Stimulated activated CD4-positive, alpha-beta T cell treated with anti-CD3 and anti-CD28 coated beads, Interleukin-4, amount 100 ng/mL, for 24 hours (primary cell): ENCODE data around the gene OR10V1.
"Not testable (repeated sequence)": the region's sequence is repeated elsewhere in the genome, so short reads cannot be mapped to it uniquely, and the experiment has no call there.

ENCODE experiments used
- DNase-seq: peaks from one replicate; pipeline ENCODE4 v3.0.0-alpha.2; 2020

The OR10V1 gene

DNA sequence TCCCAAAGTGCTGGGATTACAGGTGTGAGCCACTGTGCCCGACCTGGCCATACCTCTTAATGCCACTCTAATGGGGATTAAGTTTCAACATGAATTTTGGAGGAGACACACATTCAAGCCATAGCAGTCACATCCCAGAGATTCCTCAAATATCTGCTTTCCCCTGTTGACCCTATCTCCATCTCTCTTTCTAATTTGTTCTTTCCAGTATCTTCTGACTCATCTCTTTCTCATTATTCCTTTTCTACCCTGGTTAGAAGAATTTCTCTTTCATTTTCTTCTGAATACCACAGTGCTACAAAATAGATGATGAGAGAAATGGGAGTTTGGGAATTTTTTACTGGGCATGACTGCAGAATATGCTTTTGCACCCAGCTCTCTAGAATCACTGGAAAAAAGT is 5.1 kb downstream of the OR10V1 start:
- no peak for DNase-seq

DNA sequence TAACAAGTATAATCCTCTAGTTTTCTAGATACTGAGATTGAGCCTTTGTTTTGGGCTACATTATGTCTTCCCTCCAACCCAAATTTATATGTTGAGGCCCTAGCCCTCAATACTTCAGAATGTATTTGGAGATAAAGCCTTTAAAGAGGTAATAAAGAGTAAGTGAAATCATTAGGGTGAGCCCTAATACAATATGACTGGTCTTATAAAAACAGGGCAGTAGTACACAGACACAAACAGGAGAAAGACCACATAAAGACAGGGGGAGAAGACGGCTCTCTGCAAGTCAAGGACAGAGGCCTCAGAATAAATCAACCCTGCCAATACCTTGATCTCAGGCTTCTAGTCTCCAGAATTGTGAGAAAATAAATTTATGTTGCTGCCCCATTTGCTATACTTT is 6.3 kb downstream of the OR10V1 start:
- no peak for DNase-seq

DNA sequence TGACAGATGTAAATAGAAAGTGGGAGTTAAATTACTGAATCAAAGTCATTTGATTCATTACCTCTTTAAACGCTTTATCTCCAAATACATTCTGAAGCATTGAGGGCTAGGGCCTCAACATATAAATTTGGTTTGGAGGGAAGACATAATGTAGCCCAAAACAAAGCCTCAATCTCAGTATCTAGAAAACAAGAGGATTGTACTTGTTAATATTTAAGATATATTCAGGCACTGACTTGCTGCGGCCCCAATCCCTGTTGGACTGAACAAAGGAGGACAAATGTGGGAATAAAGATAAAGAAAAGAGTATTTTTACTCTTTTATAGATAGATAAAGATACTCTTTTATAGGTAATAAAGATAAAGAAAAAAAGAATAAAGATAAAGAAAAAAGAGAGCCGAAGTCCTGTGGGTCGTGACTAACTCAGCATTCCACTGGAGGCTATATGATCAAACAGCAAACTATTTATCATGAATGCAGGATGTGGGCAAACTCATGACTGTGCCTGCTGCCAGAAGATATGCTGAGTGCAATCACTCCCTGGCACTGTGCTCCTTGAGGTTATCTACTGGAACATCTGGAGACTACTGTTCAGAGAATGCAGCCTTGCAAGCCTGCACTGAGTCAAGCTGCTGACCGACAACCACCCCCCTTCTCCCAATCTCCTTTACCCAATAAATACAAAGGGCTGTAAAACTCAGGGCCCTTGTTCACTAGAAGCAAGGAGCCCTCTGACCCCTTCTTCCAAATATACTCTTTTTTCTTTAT is 6.9 kb downstream of the OR10V1 start:
- no peak for DNase-seq

DNA sequence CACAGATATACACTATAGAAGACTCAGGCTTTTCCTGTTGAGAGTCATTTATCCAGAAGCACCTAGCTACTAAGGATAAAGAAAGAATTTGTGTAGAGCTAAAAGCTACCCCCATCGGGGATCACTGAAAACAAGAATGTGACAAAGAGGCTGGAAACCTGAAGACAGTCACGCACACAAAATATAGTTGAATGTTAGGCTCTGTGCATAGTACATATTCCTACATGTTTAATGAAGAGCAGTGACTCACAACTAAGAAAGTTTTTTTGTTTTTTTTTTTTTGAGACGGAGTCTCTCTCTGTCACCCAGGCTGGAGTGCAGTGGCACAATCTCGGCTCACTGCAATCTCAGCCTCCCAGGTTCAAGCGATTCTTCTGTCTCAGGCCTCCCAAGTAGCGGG is 8.4 kb downstream of the OR10V1 start:
- DNase-seq, result no peak

DNA sequence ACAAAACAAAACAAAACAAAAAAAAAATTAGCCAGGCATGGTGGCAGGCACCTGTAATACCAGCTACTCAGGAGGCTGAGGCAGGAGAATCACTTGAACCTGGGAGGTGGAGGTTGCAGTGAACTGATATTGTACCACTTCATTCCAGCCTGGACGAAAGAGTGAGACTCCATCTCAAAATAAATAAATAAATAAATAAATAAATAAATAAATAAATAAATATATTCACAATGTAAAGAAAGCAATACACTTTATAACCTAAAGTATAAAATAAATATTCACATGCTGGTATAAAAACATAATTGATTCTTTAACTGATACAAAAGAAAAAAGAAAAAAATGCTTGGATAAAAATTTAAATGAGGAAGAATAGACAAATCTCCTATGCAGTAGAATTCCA is 10.1 kb downstream of the OR10V1 start:
- not testable (repeated sequence) for DNase-seq

DNA sequence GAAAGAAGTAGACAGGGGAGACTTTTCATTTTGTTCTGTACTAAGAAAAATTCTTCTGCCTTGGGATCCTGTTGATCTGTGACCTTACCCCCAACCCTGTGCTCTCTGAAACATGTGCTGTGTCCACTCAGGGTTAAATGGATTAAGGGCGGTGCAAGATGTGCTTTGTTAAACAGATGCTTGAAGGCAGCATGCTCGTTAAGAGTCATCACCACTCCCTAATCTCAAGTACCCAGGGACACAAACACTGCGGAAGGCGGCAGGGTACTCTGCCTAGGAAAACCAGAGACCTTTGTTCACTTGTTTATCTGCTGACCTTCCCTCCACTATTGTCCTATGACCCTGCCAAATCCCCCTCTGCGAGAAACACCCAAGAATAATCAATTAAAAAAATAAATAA is 13.5 kb downstream of the OR10V1 start:
- DNase-seq, result not testable (repeated sequence)

DNA sequence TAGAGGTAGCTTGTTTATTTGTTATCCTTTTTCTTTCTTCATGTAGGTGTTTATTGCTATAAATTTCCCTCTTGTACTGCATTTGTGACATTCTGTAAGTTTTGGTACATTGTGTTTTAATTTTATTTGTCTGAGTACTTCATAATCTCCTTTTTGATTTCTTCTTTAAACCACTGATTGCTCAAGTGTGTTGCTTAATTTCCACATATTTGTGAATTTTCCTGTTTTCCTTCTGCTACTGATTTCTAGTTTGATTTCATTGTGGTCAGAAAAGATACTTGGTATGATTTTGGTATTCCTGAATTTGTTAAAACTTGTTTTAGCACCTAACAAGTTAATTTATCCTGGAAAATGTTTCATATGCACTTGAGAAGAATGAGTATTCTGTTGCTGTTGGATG is 15.1 kb downstream of the OR10V1 start:
- no peak for DNase-seq

DNA sequence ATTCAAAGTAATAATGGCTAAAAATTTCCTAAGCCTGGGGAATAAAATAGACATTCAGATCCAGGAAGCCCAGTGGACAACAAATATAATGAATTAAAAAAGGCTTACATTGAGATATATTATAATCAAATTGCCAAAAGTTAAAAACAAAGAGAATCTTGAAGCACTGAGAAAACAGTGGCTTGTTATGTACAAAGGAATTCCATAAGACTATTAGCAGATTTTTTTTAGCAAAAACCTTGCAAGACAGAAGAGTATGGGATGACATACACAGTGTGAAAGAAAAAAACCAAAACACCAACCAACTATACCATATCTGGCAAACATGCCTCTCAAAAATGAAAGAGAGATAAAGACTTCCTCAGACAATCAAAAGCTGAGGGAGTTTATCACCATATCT is 20.7 kb downstream of the OR10V1 start:
- no peak for DNase-seq

DNA sequence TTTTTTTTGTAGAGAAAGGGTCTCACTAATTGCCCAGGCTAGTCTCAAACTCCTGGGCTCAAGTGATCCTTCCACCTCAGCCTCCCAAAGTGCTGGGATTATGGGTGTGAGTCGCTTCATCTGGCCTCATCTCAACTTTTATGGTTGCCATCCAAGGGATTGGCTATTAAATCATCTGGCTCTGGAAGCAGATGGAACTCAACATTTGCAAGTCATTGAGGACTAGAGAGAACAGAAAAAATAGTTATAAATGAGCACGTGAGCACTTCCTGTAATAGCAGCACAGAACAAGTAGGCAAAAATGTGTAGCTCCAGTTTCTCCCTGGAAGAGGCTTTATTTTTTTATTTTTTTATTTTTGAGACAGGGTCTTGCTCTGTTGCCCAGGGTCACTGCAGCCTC is 22.5 kb downstream of the OR10V1 start:
- DNase-seq, result no peak

DNA sequence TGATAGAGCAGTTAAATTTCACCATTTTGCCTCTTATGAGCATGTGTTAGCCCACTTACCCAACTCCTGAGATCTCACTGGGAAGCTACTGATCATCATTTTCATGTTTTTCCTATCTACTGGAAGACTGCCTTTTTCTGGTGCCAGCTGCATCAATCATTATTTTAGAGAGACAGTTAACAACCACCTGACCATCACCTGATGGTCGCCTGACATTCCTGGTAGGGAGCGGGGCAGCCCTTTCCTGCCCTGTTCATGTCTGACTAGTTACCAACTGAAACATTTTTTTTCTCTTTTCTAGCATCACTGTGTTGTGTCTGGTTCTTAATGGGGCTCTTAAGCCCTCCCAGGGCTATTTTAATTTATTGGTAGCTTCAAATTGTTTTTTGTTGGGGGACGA is 24.6 kb downstream of the OR10V1 start:
- no peak for DNase-seq

DNA sequence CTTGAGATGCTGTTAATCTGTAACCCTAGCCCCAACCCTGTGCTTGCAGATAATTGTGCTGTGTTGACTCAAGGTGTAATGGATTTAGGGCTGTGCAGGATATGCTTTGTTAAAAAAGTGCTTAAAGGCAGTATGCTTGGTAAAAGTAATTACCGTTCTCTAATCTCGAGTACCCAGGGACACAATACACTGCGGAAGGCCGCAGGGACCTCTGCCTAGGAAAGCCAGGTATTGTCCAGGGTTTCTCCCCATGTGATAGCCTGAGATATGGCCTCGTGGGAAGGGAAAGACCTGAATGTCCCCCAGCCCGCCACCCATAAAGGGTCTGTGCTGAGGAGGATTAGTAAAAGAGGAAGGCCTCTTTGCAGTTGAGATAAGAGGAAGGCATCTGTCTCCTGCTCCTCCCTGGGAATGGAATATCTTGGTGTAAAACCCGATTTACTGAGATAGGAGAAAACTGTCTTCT is 32.4 kb downstream of the OR10V1 start:
- not testable (repeated sequence) for DNase-seq

DNA sequence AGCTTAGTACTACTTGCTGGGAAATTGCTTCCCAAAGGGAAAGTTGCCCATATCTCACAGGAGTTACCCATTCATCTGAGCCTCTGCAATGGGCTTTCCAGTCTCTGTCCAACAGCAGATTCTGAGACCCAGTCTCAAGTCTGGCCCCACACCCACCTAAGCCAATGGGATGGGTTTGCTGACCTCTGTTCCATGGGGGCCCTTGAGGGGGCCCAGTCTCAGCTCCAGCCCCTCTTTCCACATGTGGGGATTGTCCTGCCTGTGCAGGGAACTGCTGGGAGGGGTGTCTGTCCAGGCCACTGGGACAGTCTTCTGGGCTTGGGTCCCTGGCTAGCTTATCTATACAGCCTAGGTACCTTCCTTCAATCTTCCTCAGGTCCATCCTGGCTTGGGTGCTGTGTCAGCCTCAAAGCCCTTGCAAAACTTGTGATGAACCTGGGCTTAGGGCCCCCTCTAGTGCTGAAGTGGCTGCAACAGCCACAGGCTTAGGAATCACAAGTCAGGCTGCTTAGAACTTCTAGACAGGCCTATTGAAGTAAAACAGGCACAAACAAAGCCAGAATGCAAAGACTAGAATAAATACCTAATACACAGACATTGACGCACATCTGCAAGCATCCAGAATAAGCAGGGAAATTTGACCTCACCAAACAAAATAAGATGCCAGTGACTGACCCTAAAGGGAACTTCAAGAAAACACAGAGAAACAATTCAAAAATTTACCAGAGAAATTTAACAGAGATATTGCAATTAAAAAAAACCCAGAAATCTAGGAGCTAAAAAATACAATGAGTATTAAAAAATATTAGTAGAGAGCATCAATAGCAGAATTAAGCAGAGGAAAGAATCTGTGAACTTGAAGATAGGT is 33.1 kb downstream of the OR10V1 start:
- peak; percentile 63 for DNase-seq

DNA sequence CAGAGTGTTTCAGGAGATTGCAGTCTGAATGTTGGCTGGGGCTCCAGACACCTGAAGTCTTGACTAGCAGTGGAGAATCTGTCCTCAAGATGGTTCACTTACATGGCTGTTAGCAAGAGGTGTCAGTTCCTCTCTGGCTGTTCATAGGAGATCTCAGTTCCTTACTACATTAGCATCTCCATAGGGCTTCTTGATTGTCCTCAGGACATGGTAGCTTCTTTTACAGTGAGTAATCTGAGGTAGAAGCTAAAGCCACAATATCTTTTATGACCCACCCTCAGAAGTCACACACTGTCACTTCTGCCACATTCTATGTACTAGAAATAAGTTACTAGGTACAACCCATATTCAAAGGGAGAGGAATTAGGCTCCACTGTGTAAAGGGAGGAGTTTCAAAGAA is 34.3 kb downstream of the OR10V1 start:
- DNase-seq, result no peak

DNA sequence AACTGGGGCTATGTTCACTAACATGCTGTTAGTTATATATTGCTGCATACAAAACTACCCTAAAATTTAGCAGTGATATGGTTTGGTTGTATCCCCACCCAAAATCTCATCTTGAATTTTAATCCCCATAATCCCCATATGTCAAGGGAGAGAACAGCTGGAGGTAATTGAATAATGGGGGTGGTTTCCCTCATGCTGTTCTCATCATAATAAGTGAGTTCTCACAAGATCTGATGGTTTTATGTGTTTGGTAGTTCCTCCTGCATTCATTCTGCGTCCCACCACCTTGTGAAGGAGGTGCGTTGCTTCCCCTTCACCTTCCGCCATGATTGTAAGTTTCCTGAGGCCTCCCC is 34.9 kb downstream of the OR10V1 start:
- DNase-seq, result no peak

DNA sequence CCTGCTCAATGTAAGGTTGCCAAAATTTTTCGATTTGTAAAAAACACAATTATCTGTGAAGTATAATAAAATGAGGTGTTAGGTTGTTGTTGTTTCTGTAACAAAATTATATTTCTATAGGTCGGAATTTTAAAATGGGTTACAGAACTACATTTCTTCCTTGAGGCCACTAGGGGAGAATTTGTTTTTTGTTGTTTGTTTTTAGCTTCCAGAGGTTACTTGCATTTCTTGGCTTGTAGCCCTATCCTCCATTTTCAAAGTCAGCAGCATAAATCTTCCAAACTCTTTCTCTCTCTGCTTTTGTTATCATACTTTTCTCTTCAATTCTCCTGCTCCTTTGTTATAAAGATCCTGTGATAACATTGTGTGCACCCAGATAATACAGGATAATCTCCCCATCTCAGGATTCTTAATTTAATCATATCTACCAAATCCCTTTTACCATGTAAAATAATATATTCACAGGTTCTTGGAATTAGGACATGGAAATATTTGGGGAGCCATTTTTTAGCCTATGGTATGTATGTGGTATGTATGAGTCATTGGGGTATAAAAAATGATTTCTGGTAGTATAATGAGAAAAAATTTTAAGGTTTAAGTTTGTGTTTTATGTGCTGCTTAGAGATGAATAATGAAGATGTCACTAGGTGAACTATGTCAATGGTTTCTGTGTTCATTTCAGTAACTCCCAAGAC is 35.4 kb downstream of the OR10V1 start:
- DNase-seq, result no peak

DNA sequence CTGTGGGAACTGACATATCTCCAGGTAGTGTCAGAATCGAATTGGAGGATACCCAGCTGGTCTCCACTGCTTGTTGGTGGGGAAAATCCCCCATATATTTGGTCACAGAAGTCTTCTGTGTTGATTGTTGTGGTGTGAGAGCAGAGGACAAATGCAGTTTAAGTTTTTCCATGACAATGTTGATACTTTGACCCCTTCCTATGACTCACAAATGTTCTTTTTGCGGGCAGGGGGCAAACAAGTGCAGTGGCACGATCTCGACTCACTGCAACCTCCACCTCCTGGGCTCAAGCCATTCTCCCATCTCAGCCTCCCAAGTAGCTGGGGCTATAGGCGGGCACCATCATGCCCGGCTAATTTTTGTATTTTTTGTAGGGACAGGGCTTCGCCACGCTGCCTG is 37.4 kb downstream of the OR10V1 start:
- no peak for DNase-seq

DNA sequence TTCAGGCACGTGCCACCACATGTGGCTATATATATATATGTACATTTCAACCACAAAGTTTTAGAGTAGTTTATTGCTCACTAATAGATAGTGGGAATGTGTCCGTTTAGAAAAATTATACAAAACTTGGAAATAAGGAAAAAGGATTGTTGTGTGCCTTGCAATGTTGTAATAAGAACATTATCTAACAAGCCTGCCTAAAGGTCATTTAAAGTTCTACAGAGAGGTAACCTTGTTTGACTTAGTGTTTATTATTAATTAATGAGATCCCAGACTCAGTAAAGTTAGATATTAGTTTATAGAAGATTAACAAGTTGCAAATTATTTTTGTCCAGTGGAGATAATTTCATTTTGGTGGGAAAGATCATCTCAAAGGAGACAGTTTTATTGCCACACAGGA is 39.4 kb downstream of the OR10V1 start:
- no peak for DNase-seq

DNA sequence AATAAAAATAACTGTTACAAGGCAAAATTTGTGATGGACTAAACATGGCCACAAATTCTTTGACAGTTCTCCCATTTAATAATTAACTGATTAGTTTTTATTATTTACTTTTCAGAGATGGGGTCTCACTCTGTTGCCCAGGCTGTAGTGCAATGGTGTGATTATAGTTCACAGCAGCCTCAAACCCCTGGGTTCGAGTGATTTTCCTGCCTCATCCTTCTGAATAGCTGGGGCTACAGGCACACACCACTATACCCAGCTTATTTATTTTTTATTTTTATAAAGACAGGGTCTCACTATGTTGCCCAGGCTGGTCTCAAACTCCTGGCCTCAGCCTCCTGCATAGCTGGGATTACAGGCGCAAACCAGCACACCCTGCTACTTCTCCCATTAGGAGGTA is 40.4 kb downstream of the OR10V1 start:
- DNase-seq, result no peak

DNA sequence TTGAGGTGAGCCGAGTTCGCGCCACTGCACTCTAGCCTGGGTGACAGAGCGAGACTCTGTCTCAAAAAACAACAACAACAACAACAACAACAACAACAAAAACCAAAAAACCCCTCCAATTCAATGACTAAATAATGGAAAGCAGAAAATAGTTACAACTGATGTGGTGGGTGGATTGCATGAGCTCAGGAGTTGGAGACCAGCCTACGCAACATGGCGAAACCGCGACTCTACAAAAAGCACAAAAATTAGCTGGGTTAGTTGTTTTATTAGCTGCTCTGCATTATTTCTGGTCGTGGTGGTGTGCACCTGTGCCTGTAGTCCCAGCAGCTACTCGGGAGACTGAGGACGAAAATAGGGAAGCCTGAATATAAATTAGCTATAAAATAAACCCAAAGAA is 42.2 kb downstream of the OR10V1 start:
- DNase-seq, result no peak

DNA sequence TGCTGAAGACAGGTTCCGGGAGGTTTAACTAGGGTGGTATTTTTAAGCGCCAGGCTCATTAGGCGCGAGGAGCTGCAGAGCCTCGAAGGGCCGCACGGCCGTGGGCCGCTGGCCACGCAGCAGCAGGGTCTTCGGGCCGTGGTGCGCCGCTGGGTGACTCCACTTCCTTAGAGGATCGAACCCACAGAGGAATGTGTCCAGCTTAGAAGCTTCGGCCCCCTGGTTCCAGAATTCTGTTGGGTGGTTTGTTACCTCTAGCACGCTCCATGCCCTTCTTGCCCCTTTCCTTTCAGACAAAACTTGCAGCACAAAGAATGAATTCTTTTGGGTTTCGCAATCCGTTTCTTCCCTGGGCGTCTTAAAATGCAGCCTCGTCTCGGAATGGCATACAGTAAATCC is 44.0 kb downstream of the OR10V1 start:
- no peak for DNase-seq

DNA sequence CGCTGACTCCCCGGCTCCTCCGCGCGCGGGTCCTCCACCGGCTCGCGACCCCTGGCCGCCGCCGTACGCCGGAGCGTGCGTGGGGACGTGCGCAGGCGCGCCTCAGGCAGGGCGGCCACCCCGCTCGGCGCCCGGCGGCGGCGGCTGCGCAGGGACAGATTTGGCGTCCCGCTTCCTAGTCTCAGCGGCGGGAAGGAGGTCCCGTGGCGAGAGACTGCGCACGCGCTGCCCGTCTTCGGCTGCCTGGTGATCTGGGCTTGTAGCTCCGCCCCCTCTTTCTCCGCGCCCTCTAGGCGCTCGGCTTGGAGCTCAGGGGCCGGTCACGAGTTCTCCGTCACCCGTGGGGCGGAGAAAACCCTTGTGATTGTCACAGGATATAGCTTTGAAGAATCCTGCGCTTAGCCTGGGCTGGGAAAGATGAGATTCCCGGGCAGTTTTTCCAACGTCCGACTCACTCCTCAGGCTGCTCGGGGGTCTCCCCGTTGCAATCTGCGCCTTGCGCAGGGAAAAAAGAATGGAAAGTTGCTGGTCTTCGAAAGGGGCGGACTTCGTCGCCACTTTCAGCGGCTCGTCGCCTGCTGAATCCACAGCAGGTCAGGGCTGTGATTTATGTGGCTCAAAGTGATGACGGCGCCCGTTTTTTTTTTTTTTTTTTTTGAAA is 44.6 kb downstream of the OR10V1 start, which contains the start of gene PATL1:
Gene PATL1 (minus strand): TSS at position 88 of the 661 bp plus-strand sequence. CDS start 142 bp downstream, outside the sequence.
- DNase-seq, result peak; percentile 99

DNA sequence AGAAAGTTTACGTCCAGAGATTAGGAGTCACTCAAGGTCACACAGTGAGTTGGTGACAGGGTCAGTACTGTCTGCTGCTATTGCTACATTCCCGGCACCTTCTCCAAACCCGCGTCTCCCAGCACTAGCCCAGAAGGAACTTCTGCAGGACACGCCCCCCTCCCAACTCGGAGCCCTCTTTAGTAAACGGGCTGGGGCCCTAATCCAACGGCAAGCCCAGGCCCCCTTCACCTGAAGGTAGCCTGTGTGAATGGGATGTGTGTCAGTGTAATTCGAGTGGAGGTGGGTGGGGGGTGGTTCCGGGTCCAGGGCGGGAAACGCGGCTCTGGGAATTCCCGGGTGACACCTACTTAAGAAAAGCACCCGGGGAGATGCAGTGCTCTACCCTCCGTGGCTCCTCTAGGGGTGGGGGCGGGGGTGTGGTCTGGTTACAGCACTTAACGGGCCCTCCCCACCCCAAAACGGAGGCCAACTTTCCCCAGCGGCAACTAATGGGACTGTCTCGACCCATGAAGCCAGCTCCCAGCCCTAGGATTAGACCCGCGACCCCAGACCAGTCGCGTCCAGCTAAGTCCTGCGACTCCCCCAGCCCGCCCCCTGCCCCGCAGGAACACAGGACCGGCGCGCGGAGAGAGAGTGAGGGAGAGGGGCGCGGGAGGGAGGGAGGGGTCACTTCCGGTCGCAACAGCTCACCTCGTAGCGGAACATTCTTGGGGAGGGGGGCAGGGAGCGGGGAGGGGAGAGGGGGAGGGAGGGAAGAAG is 45.3 kb downstream of the OR10V1 start:
- DNase-seq, result peak; percentile 78
